GM18505 (cell line): ENCODE results near the gene CAPZA2.
A peak's percentile ranks its signal among the peaks of the same experiment; 100 is the strongest.
"Not testable (repeated sequence)": the region's sequence is repeated elsewhere in the genome, so short reads cannot be mapped to it uniquely, and the experiment has no call there.

ENCODE experiments used
- ATAC-seq: cut with Tn5 transposase; IDR thresholded peaks from one replicate; pipeline ENCODE4 v1.9.1; 2021; ENCODE audit not compliant: unreplicated experiment
- POLR2A ChIP-seq: IDR thresholded peaks from 4 replicates; pipeline ENCODE4 v1.6.1; 2011; ENCODE audit warnings: borderline replicate concordance; ENCODE audit not compliant: insufficient read depth, insufficient read length; ENCODE audit errors: extremely low read depth

CAPZA2 gene

GRCh38 chr7:116966601-116967000 is 104.2 kb downstream of the CAPZA2 start:
- TF ChIP-seq POLR2A = no peak
- no peak for ATAC-seq

GRCh38 chr7:116967254-116967922 is 105.0 kb downstream of the CAPZA2 start:
- TF ChIP-seq POLR2A = no peak
- no peak for ATAC-seq

GRCh38 chr7:116967983-116968382 is 105.6 kb downstream of the CAPZA2 start:
- no peak for ATAC-seq

GRCh38 chr7:116968631-116969030 is 106.2 kb downstream of the CAPZA2 start:
- ATAC-seq = no peak
- no peak for TF ChIP-seq POLR2A

More at GRCh38 chr7:116967983-116968382, 105.6 kb downstream of the CAPZA2 start:
- TF ChIP-seq POLR2A = no peak

DNA sequence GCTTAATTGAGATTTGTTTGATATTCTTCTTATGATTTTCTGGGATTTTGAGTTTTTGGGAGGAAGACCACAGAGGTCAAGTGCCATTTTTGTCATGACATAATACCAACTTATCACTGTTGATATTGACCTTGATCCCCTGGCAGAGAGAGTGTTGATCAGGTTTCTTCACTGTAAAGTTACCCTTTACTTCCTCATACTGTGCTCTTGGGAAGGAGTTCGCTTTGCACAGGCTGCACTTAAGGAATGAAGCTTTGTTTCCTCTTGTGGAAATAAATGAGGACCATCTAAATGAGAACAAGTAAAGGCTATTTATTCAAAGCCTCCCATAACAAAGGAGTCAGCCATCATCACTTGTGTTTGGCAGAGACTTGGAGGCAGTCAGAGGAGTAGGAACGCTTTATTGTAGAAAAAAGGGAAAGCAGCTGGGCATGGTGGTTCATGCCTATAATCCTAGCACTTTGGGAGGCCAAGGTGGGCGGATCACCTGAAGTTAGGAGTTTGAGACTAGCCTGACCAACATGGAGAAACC is 107.0 kb downstream of the CAPZA2 start:
- no peak for ATAC-seq

GRCh38 chr7:116970238-116970910 is 108.0 kb downstream of the CAPZA2 start:
- peak; percentile 73 for ATAC-seq
- no peak for TF ChIP-seq POLR2A

More for the DNA sequence above, 107.0 kb downstream of the CAPZA2 start:
- no peak for TF ChIP-seq POLR2A

DNA sequence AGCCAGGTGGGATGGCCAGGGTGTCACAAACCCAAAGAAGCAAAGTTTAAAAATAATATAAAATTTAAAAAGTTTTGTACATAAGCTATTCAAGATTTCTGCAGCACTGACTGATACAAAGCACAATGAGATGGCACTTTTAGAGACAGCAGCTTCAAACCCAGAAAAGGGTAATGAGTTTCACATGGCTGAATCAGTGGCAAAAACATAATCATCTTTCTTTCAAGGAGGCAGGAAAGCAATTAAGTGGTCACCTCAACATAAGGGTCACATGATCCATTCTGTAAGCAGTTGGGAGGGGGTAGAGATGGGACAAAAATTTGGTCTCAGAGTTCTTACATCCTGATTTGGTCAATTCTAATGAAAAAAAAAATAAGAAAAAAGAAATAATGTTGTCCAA is 108.8 kb downstream of the CAPZA2 start:
- not testable (repeated sequence) for ATAC-seq
